Dedifferentiated amniotic fluid mesenchymal stem cell (primary cell): ENCODE data around the gene ALPK3.
"Not testable (repeated sequence)": the region's sequence is repeated elsewhere in the genome, so short reads cannot be mapped to it uniquely, and the experiment has no call there.

Source experiments
- DNase-seq: peaks from one replicate; pipeline ENCODE4 v3.0.0-alpha.2; 2016; ENCODE audit errors: extremely low spot score

Gene ALPK3

GRCh38 chr15:84873997-84874396, 56.8 kb downstream of the ALPK3 start:
- DNase-seq, result no peak

- no peak for DNase-seq
Observed at GRCh38 chr15:84874981-84875699, 58.0 kb downstream of the ALPK3 start.

- no peak for DNase-seq
Observed at GRCh38 chr15:84876269-84876668, 59.1 kb downstream of the ALPK3 start.

GRCh38 chr15:84877701-84878100, 60.5 kb downstream of the ALPK3 start:
- DNase-seq, result not testable (repeated sequence)

- no peak for DNase-seq
Observed at GRCh38 chr15:84878504-84878903, 61.3 kb downstream of the ALPK3 start.

- DNase-seq, result no peak
Observed at GRCh38 chr15:84879088-84879780, 62.1 kb downstream of the ALPK3 start.

GRCh38 chr15:84880007-84880406, 62.9 kb downstream of the ALPK3 start:
- DNase-seq, result no peak

GRCh38 chr15:84880822-84881519, 63.8 kb downstream of the ALPK3 start:
- no peak for DNase-seq

- no peak for DNase-seq
Observed at GRCh38 chr15:84881520-84881830, 64.3 kb downstream of the ALPK3 start.

- no peak for DNase-seq
Observed at GRCh38 chr15:84883466-84883865, 66.3 kb downstream of the ALPK3 start.

- no peak for DNase-seq
Observed at GRCh38 chr15:84883916-84884781, 67.0 kb downstream of the ALPK3 start, which contains the start of gene SLC28A1. Gene SLC28A1, plus strand, starts transcription at chr15:84884662. Its CDS starts 3,099 bp downstream, at chr15:84887761.

GRCh38 chr15:84885801-84886200, 68.6 kb downstream of the ALPK3 start:
- no peak for DNase-seq

GRCh38 chr15:84886211-84886983, 69.2 kb downstream of the ALPK3 start:
- no peak for DNase-seq

GRCh38 chr15:84886984-84887299, 69.8 kb downstream of the ALPK3 start:
- no peak for DNase-seq

GRCh38 chr15:84887938-84888337, 70.8 kb downstream of the ALPK3 start:
- no peak for DNase-seq

- no peak for DNase-seq
Observed at GRCh38 chr15:84888639-84889038, 71.5 kb downstream of the ALPK3 start.

- no peak for DNase-seq
Observed at GRCh38 chr15:84889313-84889990, 72.3 kb downstream of the ALPK3 start.

GRCh38 chr15:84889991-84890669, 73.0 kb downstream of the ALPK3 start:
- DNase-seq, result no peak

- no peak for DNase-seq
Observed at GRCh38 chr15:84890670-84891162, 73.6 kb downstream of the ALPK3 start.

- no peak for DNase-seq
Observed at GRCh38 chr15:84891339-84891738, 74.2 kb downstream of the ALPK3 start.
